Measurements from ENCODE around the gene VAT1L. TPM values are rescaled to one million over a fixed set of nuclear protein-coding genes. Genes with fewer than 3 reads are reported as not detected.

VAT1L gene
- total RNA-seq, 1 experiment from 2014 or later = not detected

DNA sequence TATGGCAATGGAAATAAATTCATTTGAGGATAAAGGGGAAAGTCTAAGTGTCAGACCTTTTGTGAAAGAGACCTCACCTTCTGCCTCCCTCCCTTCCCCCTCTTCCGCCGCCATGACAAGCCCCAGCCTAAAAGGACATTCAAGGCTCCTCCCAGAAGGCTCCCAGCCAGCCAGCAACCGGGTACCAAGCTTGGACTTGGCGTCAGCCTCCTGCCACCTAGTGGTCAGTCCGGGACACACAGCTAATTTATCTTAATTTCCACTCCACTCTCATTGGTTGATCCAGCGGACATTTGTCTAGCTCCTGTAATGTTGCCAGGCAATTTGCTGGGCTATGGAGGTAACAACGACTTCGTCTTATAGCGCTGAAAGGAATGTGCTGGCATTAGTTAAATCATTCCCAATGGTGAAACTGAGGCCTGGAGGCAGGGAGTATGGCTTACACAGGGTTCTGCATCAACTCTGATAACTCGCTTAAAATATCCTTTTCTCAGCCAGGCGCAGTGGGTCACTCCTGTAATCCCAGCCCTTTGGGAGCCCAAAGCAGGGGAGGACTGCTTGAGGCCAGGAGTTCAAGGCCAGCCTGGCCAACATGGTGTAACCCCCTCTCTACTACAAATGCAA is 214.7 kb downstream of the VAT1L start:
- no peak overlapping the region for H3K4me3 ChIP-seq
- H3K9me3 ChIP-seq = no peaks in the 10 kb centered on the region
- no peaks in the 10 kb centered on the region for H3K36me3 ChIP-seq
- peak; percentile 68 for DNase-seq
- no peaks in the 10 kb centered on the region for H3K27me3 ChIP-seq

DNA sequence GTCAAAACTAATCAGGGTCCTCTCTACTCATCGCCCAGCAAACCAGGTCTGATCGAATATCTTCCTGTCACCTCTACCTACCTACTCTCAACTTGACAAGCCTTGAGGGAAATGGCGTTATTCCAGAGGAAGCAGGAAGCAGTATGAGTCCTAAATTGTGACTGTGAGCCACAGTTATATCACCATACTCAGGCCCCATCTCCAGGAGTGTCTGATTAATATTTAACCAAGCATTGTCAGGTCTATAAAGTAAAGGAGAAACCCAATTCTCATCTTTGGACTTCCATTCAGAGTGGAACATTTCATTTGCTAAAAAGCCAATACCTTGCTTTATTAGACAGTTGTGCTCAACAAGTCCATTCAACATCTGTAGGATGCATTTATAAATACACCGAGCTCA is 216.2 kb downstream of the VAT1L start:
- H3K9me3 ChIP-seq = no peaks in the 10 kb centered on the region
- H3K4me3 ChIP-seq = no peak overlapping the region
- DNase-seq = no peak
- H3K36me3 ChIP-seq = no peaks in the 10 kb centered on the region
- H3K27me3 ChIP-seq = no peaks in the 10 kb centered on the region

DNA sequence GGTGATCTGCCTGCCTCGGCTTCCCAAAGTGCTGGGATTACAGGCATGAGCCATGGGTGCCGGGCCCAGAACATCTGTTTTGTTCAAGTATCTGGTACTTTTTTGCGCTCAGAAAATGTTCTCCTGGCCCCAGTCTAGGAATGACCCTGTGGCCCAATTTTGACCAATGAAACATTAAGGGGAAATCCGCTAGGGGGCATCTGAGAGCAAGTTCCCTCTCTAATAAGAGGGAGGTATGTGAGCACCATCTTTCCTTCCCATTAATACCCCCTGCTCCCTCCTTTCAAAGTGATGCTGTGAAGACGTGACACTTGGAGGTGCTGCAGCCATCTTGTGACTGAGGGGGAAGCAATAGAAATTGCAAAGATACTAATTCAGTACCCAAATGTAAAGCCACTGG is 217.5 kb downstream of the VAT1L start:
- H3K4me3 ChIP-seq = no peak overlapping the region
- no peaks in the 10 kb centered on the region for H3K9me3 ChIP-seq
- DNase-seq = no peak
- no peaks in the 10 kb centered on the region for H3K27me3 ChIP-seq
- no peaks in the 10 kb centered on the region for H3K36me3 ChIP-seq

GRCh38 chr16:78007121-78007520 is 218.8 kb downstream of the VAT1L start:
- Histone ChIP-seq H3K4me3 (no peak overlapping the region), H3K36me3 (no peaks in the 10 kb centered on the region), H3K9me3 (no peaks in the 10 kb centered on the region), H3K27me3 (no peaks in the 10 kb centered on the region)
- no peak for DNase-seq

DNA sequence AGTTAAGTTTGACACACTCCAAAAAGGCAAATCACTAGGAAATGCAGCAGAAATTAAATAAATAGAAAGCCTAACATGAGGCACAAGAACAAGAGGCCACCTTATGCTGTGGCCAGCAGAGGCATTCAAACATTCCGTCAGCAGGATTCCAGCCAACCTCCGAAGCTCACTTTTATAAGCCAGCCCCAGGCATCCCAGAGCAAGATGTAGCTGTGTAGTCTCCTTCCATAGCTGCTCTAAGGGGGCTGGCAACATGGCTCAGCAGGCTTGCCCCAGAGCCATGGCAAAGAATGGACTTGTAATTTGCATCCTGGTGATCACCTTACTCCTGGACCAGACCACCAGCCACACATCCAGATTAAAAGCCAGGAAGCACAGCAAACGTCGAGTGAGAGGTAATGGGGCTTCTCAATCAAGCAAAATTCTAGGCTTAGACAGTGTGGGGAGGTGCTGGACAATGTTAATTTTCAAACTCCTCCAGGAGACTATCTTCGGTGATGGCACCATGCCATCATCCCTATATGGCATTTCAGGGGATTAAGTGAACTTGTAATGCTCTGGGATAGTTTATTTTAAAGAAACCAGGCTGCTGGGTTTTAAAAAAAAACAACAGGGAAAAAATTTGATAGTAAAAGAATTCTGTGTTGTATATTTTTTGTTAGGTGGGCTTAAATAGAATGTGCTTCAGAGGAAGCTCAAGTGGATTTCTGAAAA is 234.1 kb downstream of the VAT1L start, which contains the start of gene CLEC3A:
CLEC3A (plus strand) TSS at position 202 of the 714 bp plus-strand sequence; CDS start at position 281, 79 bp downstream.
- Histone ChIP-seq H3K9me3 (no peaks in the 10 kb centered on the region), H3K4me3 (no peak within 1 kb of the TSS), H3K27me3 (no peaks in the 10 kb centered on the region), H3K36me3 (no peaks in the 10 kb centered on the region)
- no peak for DNase-seq

DNA sequence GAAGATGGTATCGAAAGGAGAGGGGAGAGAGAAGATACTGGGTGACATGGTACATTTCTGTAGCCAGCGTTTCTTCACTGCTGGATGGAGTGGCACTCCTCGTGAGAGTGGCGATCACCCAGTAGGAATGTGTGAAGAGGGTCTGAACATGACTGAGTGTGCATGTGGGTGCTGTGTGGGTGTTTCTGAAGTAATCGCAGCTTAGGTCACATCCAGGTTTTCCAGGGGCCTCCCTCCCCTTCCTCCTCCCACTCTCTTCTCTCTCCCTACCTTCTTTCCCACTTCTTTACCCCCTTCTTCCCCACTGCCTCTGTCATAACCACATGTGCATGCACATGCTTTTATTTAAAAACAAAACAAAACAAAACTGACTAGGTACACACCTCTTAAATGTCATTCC is 235.8 kb downstream of the VAT1L start:
- H3K9me3 ChIP-seq = no peaks in the 10 kb centered on the region
- no peak overlapping the region for H3K4me3 ChIP-seq
- DNase-seq = no peak
- H3K27me3 ChIP-seq = no peaks in the 10 kb centered on the region
- H3K36me3 ChIP-seq = no peaks in the 10 kb centered on the region

DNA sequence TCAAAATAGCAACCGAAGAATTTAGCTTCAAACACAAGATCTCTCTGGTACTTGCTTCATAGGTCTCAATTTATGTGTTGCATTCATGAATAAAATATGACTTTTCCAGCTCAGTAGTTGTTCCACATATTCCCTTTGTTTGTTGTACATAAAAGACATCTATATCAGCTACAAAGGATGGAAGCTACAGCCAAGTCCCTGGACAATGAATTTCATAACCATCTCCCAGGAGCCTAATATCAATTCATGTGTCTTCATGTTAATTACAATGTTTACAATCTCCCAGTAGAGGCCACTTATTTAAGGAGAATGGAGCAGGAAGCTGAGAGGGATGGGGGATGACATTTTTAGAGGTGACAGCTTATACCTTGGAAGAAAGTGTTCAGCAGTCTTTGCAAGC is 237.3 kb downstream of the VAT1L start:
- H3K4me3 ChIP-seq = no peak overlapping the region
- no peaks in the 10 kb centered on the region for H3K27me3 ChIP-seq
- DNase-seq = no peak
- no peaks in the 10 kb centered on the region for H3K36me3 ChIP-seq
- H3K9me3 ChIP-seq = no peaks in the 10 kb centered on the region

- DNase-seq = no peak
- H3K9me3 ChIP-seq = no peaks in the 10 kb centered on the region
- no peaks in the 10 kb centered on the region for H3K36me3 ChIP-seq
- no peaks in the 10 kb centered on the region for H3K27me3 ChIP-seq
- H3K4me3 ChIP-seq = no peak overlapping the region
These were observed 239.7 kb downstream of the VAT1L start for GRCh38 chr16:78028018-78028417.

Other genes with a start within 250 kb of the VAT1L start
- 3.0 TPM in 1 of 2 replicates, not detected in the other for gene NUDT7, start 66.0 kb upstream of the VAT1L start, total RNA-seq (2014; rRNA removed; shearing (Covaris generic); ENCODE audit: low replicate concordance)
- not detected in 2 replicates for gene CLEC3A, start 234.0 kb downstream of the VAT1L start, total RNA-seq (2014; rRNA removed; shearing (Covaris generic); ENCODE audit: low replicate concordance)

Measured in MG63 (cell line).